WTC11 (cell line): ENCODE results near the gene HDHD5. TPM values are rescaled to one million over a fixed set of nuclear protein-coding genes. Genes with fewer than 3 reads are reported as not detected.

Source experiments
- ATAC-seq: fragments of 200-7000 bp; cut with Tn5 transposase; 2 replicates; pipeline ENCODE4 v1.10.0; 2021; ENCODE audit warnings: mild to moderate bottlenecking, moderate library complexity
- CTCF ChIA-PET: fragments of 300-600 bp; sonication (Branson Sonifier 250); formaldehyde crosslinking; loops from one replicate; lab custom pipeline; 2021; ENCODE audit warnings: antibody characterized with exemption; lab: Charles Lee
- POLR2A ChIA-PET: fragments of 350-600 bp; sonication (Branson Sonifier 250); formaldehyde crosslinking; loops from one replicate; lab custom pipeline; 2021; ENCODE audit warnings: antibody characterized with exemption; lab: Charles Lee
- DNase-seq: peaks from one replicate; pipeline ENCODE4 v3.0.0; 2021; ENCODE audit warnings: low spot score
- H3K27ac Mint-ChIP-seq: 2 replicates; pipeline ENCODE4 v1.8.0; 2021; ENCODE audit warnings: mixed read lengths
- H3K27me3 Mint-ChIP-seq: 2 replicates; pipeline ENCODE4 v1.8.0; 2021; ENCODE audit warnings: low read depth, mild to moderate bottlenecking, moderate library complexity, mixed read lengths
- H3K36me3 Mint-ChIP-seq: 2 replicates; pipeline ENCODE4 v1.8.0; 2021; ENCODE audit warnings: mixed read lengths
- H3K4me1 Mint-ChIP-seq: 2 replicates; pipeline ENCODE4 v1.8.0; 2022; ENCODE audit warnings: mixed read lengths
- H3K4me3 Mint-ChIP-seq: 2 replicates; pipeline ENCODE4 v1.8.0; 2021; ENCODE audit warnings: mild to moderate bottlenecking, moderate library complexity, mixed read lengths
- H3K9me3 Mint-ChIP-seq: 2 replicates; pipeline ENCODE4 v1.8.0; 2021; ENCODE audit warnings: mixed read lengths
- CREB1 ChIP-seq: sonication (generic); formaldehyde crosslinking; IDR thresholded peaks from 2 replicates; pipeline ENCODE4 v1.8.0; 2023; ENCODE audit warnings: mild to moderate bottlenecking, missing genetic modification reagents
- E2F4 ChIP-seq: sonication (generic); formaldehyde crosslinking; IDR thresholded peaks from 2 replicates; pipeline ENCODE4 v1.8.1; 2022; ENCODE audit warnings: low read depth, mild to moderate bottlenecking, moderate library complexity, missing genetic modification reagents, borderline replicate concordance
- E2F5 ChIP-seq: sonication (generic); formaldehyde crosslinking; IDR thresholded peaks from 2 replicates; pipeline ENCODE4 v1.8.1; 2022; ENCODE audit warnings: mild to moderate bottlenecking, moderate library complexity, missing genetic modification reagents
- ERG ChIP-seq: fragments of 250-450 bp; sonication (Bioruptor Pico); IDR thresholded peaks from 2 replicates; pipeline ENCODE4 v1.8.0; 2021; ENCODE audit warnings: mild to moderate bottlenecking
- FOXP1 ChIP-seq: sonication (generic); formaldehyde crosslinking; IDR thresholded peaks from 2 replicates; pipeline ENCODE4 v1.8.0; 2022; ENCODE audit warnings: missing genetic modification reagents, mild to moderate bottlenecking, moderate library complexity, borderline replicate concordance
- FOXP4 ChIP-seq: sonication (generic); formaldehyde crosslinking; IDR thresholded peaks from 2 replicates; pipeline ENCODE4 v1.8.0; 2022; ENCODE audit warnings: mild to moderate bottlenecking, missing genetic modification reagents
- GRHL2 ChIP-seq: fragments of 250-450 bp; sonication (Bioruptor Pico); IDR thresholded peaks from 2 replicates; pipeline ENCODE4 v1.8.0; 2022; ENCODE audit warnings: mild to moderate bottlenecking, moderate library complexity; ENCODE audit not compliant: insufficient replicate concordance, severe bottlenecking
- NFE2L1 ChIP-seq: sonication (generic); formaldehyde crosslinking; IDR thresholded peaks from 2 replicates; pipeline ENCODE4 v1.8.1; 2023; ENCODE audit warnings: missing genetic modification reagents
- NR1H2 ChIP-seq: sonication (generic); formaldehyde crosslinking; IDR thresholded peaks from 2 replicates; pipeline ENCODE4 v1.9.0; 2021; ENCODE audit warnings: mild to moderate bottlenecking, moderate library complexity, missing genetic modification reagents
- PRDM15 ChIP-seq: sonication (generic); formaldehyde crosslinking; IDR thresholded peaks from 2 replicates; pipeline ENCODE4 v1.8.0; 2022; ENCODE audit warnings: missing genetic modification reagents
- TEAD4 ChIP-seq: sonication (generic); formaldehyde crosslinking; IDR thresholded peaks from 2 replicates; pipeline ENCODE4 v1.8.0; 2022; ENCODE audit warnings: mild to moderate bottlenecking, missing genetic modification reagents
- ZNF317 ChIP-seq: sonication (generic); formaldehyde crosslinking; IDR thresholded peaks from 2 replicates; pipeline ENCODE4 v1.8.1; 2023; ENCODE audit warnings: low read depth, mild to moderate bottlenecking, moderate library complexity, missing genetic modification reagents, borderline replicate concordance
- ZNF416 ChIP-seq: fragments of 250-450 bp; sonication (Bioruptor Pico); IDR thresholded peaks from 2 replicates; pipeline ENCODE4 v1.9.0; 2021; ENCODE audit warnings: mild to moderate bottlenecking, inconsistent platforms
- total RNA-seq: library from RNA; stranded (reverse); gene quantifications from 3 replicates; pipeline ENCODE4 v1.2.3, GENCODE V29; 2021
- TF ChIP-seq, protein P1 (sequence below): sonication (generic); formaldehyde crosslinking; IDR thresholded peaks from 2 replicates; pipeline ENCODE4 v1.8.0; 2023; ENCODE audit warnings: missing genetic modification reagents

Gene HDHD5
- total RNA-seq, 1 experiment from 2014 or later = 84.0 TPM

- TF ChIP-seq NR1H2 (CRISPR knock-in tag) = no peak
- TF ChIP-seq E2F5 = peak; percentile 50
- TF ChIP-seq ERG = no peak
These were observed 37.6 kb downstream of the HDHD5 start, which contains the start of gene TMEM121B (continued) for GRCh38 chr22:17121233-17122195.

GRCh38 chr22:17120711-17121232 is 38.3 kb downstream of the HDHD5 start:
- Mint-ChIP-seq H3K4me1 (peaks cover 25% of the 10 kb centered on the region), H3K9me3 (no peaks in the 10 kb centered on the region)
- ChIA-PET POLR2A (no interaction called here), CTCF (interaction anchor here (2.1 kb wide), 1 partner anchor 51 kb away, joined by 11 read pairs; no protein-coding TSS in a partner anchor)
- TF ChIP-seq E2F4 (CRISPR knock-in tag) (peak; percentile 14; the same call in 1 of the 2 replicates), FOXP4 (CRISPR knock-in tag) (no peak)
- TF ChIP-seq, all 79 proteins: peak for 1
- H3K4me3 Mint-ChIP-seq = no peak overlapping the region; the same call in 1 of the 2 replicates
- ATAC-seq = peak; percentile 3
- H3K27me3 Mint-ChIP-seq = peaks cover 3% of the 10 kb centered on the region; the same call in 1 of the 2 replicates
- no peak overlapping the region for H3K27ac Mint-ChIP-seq
- no peaks in the 10 kb centered on the region for H3K36me3 Mint-ChIP-seq
- peak; percentile 36 for DNase-seq

DNA sequence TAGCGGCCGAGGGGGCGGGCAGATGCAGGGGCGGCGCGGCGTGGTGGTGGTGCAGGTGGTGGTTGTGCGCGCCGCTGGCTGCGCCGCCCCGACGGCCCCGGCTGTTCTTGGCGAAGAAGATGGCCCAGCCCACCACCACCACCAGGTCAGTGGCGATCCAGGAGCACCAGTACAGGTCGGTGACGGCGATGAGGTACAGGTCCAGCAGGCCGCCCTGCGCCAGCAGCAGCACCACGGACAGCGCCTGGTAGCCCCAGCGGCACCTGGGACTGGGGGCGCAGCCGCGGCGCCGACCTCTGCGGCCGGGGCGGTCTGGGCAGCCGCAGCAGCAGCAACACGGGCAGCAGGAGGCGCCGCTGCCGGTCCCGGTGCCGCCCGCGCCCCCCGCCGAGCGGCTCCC is 38.8 kb downstream of the HDHD5 start:
- Mint-ChIP-seq H3K4me1 (peaks cover 25% of the 10 kb centered on the region), H3K27me3 (peaks cover 3% of the 10 kb centered on the region; the same call in 1 of the 2 replicates), H3K36me3 (no peaks in the 10 kb centered on the region), H3K27ac (no peak overlapping the region), H3K9me3 (no peaks in the 10 kb centered on the region), H3K4me3 (peak overlapping the region; percentile 46)
- ChIA-PET CTCF (interaction anchor here (0.7 to 1.4 kb wide), 40 partner anchors 8 to 665 kb away, joined by 3 to 29 read pairs (median 4); partner anchors contain the start of gene HDHD5), POLR2A (no interaction called here)
- peak; percentile 93 for DNase-seq
- peak; percentile 66 for ATAC-seq
- 0 out of 2 replicates have a peak, but pooled peaks have one; percentile 39 for TF ChIP-seq NFE2L1 (CRISPR knock-in tag)
- no peak for TF ChIP-seq GRHL2 (CRISPR knock-in tag)
- TF ChIP-seq PRDM15 (CRISPR knock-in tag) = peak; percentile 52; the same call in 1 of the 2 replicates
- TF ChIP-seq CREB1 (CRISPR knock-in tag) = peak; percentile 63; the same call in 1 of the 2 replicates
- TF ChIP-seq ZNF317 (CRISPR knock-in tag) = peak; percentile 50; the same call in 1 of the 2 replicates
- peak; percentile 95 for TF ChIP-seq TEAD4
- TF ChIP-seq E2F5 = no peak
- TF ChIP-seq ZNF416 (CRISPR knock-in tag) = no peak
- TF ChIP-seq E2F4 (CRISPR knock-in tag) = no peak; the same call in 1 of the 2 replicates
- no peak for TF ChIP-seq ERG
- TF ChIP-seq FOXP1 (CRISPR knock-in tag) = peak; percentile 66
- TF ChIP-seq, protein P1, sequence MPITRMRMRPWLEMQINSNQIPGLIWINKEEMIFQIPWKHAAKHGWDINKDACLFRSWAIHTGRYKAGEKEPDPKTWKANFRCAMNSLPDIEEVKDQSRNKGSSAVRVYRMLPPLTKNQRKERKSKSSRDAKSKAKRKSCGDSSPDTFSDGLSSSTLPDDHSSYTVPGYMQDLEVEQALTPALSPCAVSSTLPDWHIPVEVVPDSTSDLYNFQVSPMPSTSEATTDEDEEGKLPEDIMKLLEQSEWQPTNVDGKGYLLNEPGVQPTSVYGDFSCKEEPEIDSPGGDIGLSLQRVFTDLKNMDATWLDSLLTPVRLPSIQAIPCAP = peak; percentile 90; the same call in 1 of the 2 replicates
